ENCODE results near the gene CREG2. TPM values are rescaled to one million over a fixed set of nuclear protein-coding genes. Genes with fewer than 3 reads are reported as not detected.

The CREG2 gene
- total RNA-seq, 4 donors from 2014 or later: 0.04 to 0.54 TPM; not detected in 2

GRCh38 chr2:101416609-101417008 lies 29.3 kb upstream of the CREG2 start:
- Histone ChIP-seq H3K27me3 (no peaks in the 10 kb centered on the region), H3K4me1 (peaks cover 0 to 4% (median 0%) of the 10 kb centered on the region in 3 donors), H3K36me3 (no peaks in the 10 kb centered on the region), H3K27ac (no peak overlapping the region), H3K9me3 (peaks cover 0 to 4% (median 0%) of the 10 kb centered on the region in 3 donors), H3K4me3 (no peak overlapping the region)
- ATAC-seq: no peak
- TF ChIP-seq EP300 (IDR thresholded peaks at IDR 0.05): no peak
- no peak for TF ChIP-seq POLR2A (IDR thresholded peaks at IDR 0.05)
- no peak for TF ChIP-seq CTCF (IDR thresholded peaks at IDR 0.05)
- no peak for TF ChIP-seq POLR2AphosphoS5 (IDR thresholded peaks at IDR 0.05)
- WGBS, 2 donors (ENCODE audit: low coverage in 1 of 2): 67 to 89% methylated on average over 4 to 5 of the region's 5 CpGs

GRCh38 chr2:101415884-101416283 lies 28.6 kb upstream of the CREG2 start:
- Histone ChIP-seq H3K27ac (no peak overlapping the region), H3K36me3 (no peaks in the 10 kb centered on the region), H3K4me3 (no peak overlapping the region), H3K4me1 (peaks cover 0 to 4% (median 0%) of the 10 kb centered on the region in 3 donors), H3K27me3 (no peaks in the 10 kb centered on the region), H3K9me3 (peaks cover 0 to 4% (median 0%) of the 10 kb centered on the region in 3 donors)
- no peak for ATAC-seq
- 86 to 95% methylated on average over 2 to 3 of the region's 3 CpGs for WGBS, 2 donors (ENCODE audit: low coverage in 1 of 2)
- TF ChIP-seq EP300 (IDR thresholded peaks at IDR 0.05) (no peak), POLR2AphosphoS5 (IDR thresholded peaks at IDR 0.05) (no peak)

DNA sequence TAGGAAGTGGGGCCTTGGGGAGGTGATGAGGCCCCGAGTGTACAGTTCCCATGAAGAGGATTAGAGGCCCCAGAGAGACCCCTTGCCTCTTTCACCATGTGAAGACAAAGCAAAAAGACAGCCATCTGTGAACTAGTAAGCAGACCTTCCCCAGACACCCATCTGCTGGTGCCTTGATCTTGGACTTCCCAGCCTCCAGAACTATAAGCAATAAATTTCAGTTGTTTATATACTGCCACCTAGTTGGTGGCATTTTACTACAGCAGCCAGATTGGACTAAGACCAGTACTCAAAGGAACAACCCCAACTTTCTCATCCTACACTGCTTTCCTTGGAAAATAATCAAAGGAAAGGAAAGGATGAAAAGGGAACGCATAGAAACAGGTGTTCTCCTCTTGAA lies 27.9 kb upstream of the CREG2 start:
- Histone ChIP-seq H3K9me3 (peaks cover 0 to 4% (median 0%) of the 10 kb centered on the region in 3 donors), H3K27ac (no peak overlapping the region), H3K36me3 (no peaks in the 10 kb centered on the region), H3K4me3 (no peak overlapping the region), H3K4me1 (peaks cover 0 to 4% (median 0%) of the 10 kb centered on the region in 3 donors), H3K27me3 (no peaks in the 10 kb centered on the region)
- no peak for ATAC-seq
- TF ChIP-seq EP300 (IDR thresholded peaks at IDR 0.05) (no peak), POLR2A (IDR thresholded peaks at IDR 0.05) (no peak), POLR2AphosphoS5 (IDR thresholded peaks at IDR 0.05) (no peak), CTCF (IDR thresholded peaks at IDR 0.05) (no peak)
- WGBS, 2 donors (ENCODE audit: low coverage in 1 of 2): 100% methylated on average over 1 to 2 of the region's 2 CpGs

- Histone ChIP-seq H3K4me3 (no peak overlapping the region), H3K36me3 (no peaks in the 10 kb centered on the region), H3K9me3 (peaks cover 0 to 4% (median 0%) of the 10 kb centered on the region in 3 donors), H3K27me3 (peaks cover 6% of the 10 kb centered on the region), H3K27ac (no peak overlapping the region), H3K4me1 (no peaks in the 10 kb centered on the region)
- no peak for ATAC-seq
- no peak for TF ChIP-seq POLR2A (IDR thresholded peaks at IDR 0.05)
- no peak for TF ChIP-seq CTCF (IDR thresholded peaks at IDR 0.05)
- no peak for TF ChIP-seq EP300 (IDR thresholded peaks at IDR 0.05)
- no peak for TF ChIP-seq POLR2AphosphoS5 (IDR thresholded peaks at IDR 0.05)
- WGBS, 2 donors (ENCODE audit: low coverage in 1 of 2): 67 to 73% methylated on average over 7 of the region's 9 CpGs
These were observed 24.9 kb upstream of the CREG2 start for GRCh38 chr2:101412092-101412694.

- peaks cover 7% of the 10 kb centered on the region for H3K27me3 ChIP-seq
- ATAC-seq: no peak
- no peak overlapping the region for H3K27ac ChIP-seq
- peaks cover 0 to 4% (median 0%) of the 10 kb centered on the region in 3 donors for H3K9me3 ChIP-seq
- no peaks in the 10 kb centered on the region for H3K4me1 ChIP-seq
- H3K36me3 ChIP-seq: no peaks in the 10 kb centered on the region
- no peak overlapping the region for H3K4me3 ChIP-seq
- TF ChIP-seq CTCF (IDR thresholded peaks at IDR 0.05) (no peak), POLR2A (IDR thresholded peaks at IDR 0.05) (no peak), POLR2AphosphoS5 (IDR thresholded peaks at IDR 0.05) (no peak)
- WGBS, 2 donors (ENCODE audit: low coverage in 1 of 2): 67 to 72% methylated on average over 1 to 4 of the region's 5 CpGs
These were observed 23.4 kb upstream of the CREG2 start for GRCh38 chr2:101410746-101411145.
